Nephron progenitor cell (in vitro differentiated cells): ENCODE measurements around the gene ANAPC2.

Experiments
- DNase-seq: peaks from one replicate; pipeline ENCODE4 v3.0.0; 2021
- H3K27ac Mint-ChIP-seq: 2 replicates; pipeline ENCODE4 v1.8.0; 2021; ENCODE audit warnings: mild to moderate bottlenecking, moderate library complexity, mixed read lengths
- H3K27me3 Mint-ChIP-seq: 2 replicates; pipeline ENCODE4 v1.8.0; 2021; ENCODE audit warnings: mild to moderate bottlenecking, low read depth, mixed read lengths; ENCODE audit not compliant: poor library complexity
- H3K36me3 Mint-ChIP-seq: 2 replicates; pipeline ENCODE4 v1.8.0; 2021; ENCODE audit warnings: low read depth, mixed read lengths
- H3K4me1 Mint-ChIP-seq: 2 replicates; pipeline ENCODE4 v1.8.0; 2021; ENCODE audit warnings: mixed read lengths
- H3K4me3 Mint-ChIP-seq: 2 replicates; pipeline ENCODE4 v1.8.0; 2021; ENCODE audit warnings: mild to moderate bottlenecking, moderate library complexity, mixed read lengths
- H3K9me3 Mint-ChIP-seq: 2 replicates; pipeline ENCODE4 v1.8.0; 2021; ENCODE audit warnings: mild to moderate bottlenecking, moderate library complexity, mixed read lengths
- TF ChIP-seq, protein P1 (sequence below): fragments of 200-600 bp; sonication (generic); IDR thresholded peaks from 2 replicates; pipeline ENCODE4 v1.5.0; 2021; ENCODE audit warnings: antibody characterized with exemption

The ANAPC2 gene

DNA sequence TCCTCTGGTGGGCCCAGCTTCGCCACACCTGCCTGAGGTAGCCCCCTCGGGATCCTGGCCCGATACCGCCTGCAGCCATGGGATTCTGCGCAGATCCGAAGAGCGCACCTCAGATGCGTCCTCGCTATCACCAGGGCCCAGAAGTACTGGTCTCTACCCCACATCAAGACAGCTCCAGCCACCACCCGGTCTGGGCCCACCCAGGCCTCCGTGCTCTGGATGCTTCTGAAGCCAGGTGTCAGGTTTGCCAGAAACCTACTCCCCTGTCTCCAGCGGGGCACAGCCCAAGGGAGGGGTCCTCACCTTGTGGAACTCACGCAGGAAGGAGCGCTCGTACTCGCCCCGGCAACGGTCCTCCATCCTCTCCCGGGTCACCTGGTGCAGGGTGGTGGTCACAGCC is 2.4 kb downstream of the ANAPC2 start:
- Mint-ChIP-seq H3K4me3 (no peak overlapping the region), H3K27ac (no peak overlapping the region), H3K9me3 (no peaks in the 10 kb centered on the region), H3K4me1 (peaks cover 33% of the 10 kb centered on the region), H3K36me3 (peaks cover 13% of the 10 kb centered on the region), H3K27me3 (no peaks in the 10 kb centered on the region)
- no peak for DNase-seq
- TF ChIP-seq, protein P1, sequence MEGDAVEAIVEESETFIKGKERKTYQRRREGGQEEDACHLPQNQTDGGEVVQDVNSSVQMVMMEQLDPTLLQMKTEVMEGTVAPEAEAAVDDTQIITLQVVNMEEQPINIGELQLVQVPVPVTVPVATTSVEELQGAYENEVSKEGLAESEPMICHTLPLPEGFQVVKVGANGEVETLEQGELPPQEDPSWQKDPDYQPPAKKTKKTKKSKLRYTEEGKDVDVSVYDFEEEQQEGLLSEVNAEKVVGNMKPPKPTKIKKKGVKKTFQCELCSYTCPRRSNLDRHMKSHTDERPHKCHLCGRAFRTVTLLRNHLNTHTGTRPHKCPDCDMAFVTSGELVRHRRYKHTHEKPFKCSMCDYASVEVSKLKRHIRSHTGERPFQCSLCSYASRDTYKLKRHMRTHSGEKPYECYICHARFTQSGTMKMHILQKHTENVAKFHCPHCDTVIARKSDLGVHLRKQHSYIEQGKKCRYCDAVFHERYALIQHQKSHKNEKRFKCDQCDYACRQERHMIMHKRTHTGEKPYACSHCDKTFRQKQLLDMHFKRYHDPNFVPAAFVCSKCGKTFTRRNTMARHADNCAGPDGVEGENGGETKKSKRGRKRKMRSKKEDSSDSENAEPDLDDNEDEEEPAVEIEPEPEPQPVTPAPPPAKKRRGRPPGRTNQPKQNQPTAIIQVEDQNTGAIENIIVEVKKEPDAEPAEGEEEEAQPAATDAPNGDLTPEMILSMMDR = no peak

DNA sequence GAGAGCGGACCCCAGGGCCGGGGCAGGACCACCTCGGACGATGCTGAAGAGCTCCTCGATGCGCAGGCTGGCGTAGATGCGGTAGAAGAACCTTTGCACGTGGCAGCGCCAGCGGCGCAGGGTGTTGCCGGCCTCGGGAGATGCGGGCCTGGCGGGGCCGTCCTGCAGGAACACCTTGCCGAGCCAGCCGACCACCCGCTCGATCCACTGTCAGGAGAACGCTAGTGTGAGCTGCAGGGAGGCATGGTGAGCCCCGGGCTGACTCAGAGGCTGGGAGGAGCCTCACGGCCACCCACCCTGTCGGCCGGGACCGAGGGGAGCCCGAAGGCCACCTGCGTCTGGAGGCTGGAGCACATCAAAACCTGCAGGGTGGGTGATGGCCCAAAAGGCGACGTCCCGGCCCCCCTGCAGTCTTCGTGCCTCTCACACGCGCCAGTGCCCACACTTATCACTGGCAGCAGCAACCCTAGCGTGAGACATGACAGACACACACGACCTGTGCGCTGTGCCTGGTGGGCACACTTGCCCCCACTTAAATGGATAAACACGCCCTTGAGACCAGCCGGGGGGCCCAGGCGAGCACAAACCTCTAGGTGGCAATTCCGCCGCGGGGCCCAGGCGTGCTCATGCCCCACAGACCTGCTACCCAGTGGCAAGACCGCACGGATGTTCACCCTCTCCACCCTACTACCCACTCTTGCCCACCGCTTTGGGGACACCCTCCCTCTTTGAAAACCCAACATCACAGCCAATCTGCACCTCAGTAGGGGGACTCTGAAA is 3.3 kb downstream of the ANAPC2 start:
- no peaks in the 10 kb centered on the region for H3K9me3 Mint-ChIP-seq
- no peak overlapping the region for H3K4me3 Mint-ChIP-seq
- no peak for DNase-seq
- no peak overlapping the region for H3K27ac Mint-ChIP-seq
- TF ChIP-seq, protein P1 = no peak
- H3K36me3 Mint-ChIP-seq = peaks cover 10% of the 10 kb centered on the region
- H3K4me1 Mint-ChIP-seq = peaks cover 27% of the 10 kb centered on the region
- H3K27me3 Mint-ChIP-seq = no peaks in the 10 kb centered on the region

GRCh38 chr9:137183980-137184595 is 4.3 kb downstream of the ANAPC2 start:
- no peaks in the 10 kb centered on the region for H3K27me3 Mint-ChIP-seq
- H3K4me3 Mint-ChIP-seq = no peak overlapping the region
- peaks cover 19% of the 10 kb centered on the region for H3K4me1 Mint-ChIP-seq
- no peaks in the 10 kb centered on the region for H3K9me3 Mint-ChIP-seq
- no peak overlapping the region for H3K27ac Mint-ChIP-seq
- TF ChIP-seq, protein P1 = no peak
- peaks cover 10% of the 10 kb centered on the region for H3K36me3 Mint-ChIP-seq
- DNase-seq = no peak

DNA sequence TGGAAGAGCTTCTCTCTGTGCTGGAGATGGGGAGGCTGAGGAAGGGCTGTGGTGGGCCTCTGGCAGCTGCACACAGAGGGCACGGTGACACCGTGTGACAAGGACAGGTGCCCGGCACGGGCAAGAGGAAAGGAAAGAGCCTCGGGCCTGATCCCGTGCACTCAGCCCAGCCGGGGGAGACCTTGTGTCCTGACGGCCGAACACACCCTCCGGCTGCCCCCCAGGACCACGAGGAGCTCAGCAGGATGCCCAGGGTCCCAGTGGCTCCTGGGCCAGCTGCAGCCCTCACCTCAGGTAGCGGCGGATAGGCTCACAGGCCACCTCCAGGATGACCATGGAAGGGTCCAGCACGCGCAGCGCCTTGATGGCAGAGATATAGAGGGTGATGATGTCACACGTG is 5.5 kb downstream of the ANAPC2 start:
- TF ChIP-seq, protein P1 = no peak
- Mint-ChIP-seq H3K36me3 (peaks cover 10% of the 10 kb centered on the region), H3K27ac (no peak overlapping the region), H3K4me1 (peaks cover 15% of the 10 kb centered on the region), H3K4me3 (no peak overlapping the region), H3K27me3 (no peaks in the 10 kb centered on the region), H3K9me3 (no peaks in the 10 kb centered on the region)
- no peak for DNase-seq

- no peak for DNase-seq
- Mint-ChIP-seq H3K9me3 (no peaks in the 10 kb centered on the region), H3K27me3 (peaks cover 4% of the 10 kb centered on the region), H3K27ac (no peak overlapping the region), H3K36me3 (peaks cover 15% of the 10 kb centered on the region), H3K4me1 (peaks cover 4% of the 10 kb centered on the region), H3K4me3 (no peak overlapping the region)
- TF ChIP-seq, protein P1 = no peak
Measured at GRCh38 chr9:137181680-137182079, 6.7 kb downstream of the ANAPC2 start.

GRCh38 chr9:137180491-137180890 is 7.9 kb downstream of the ANAPC2 start:
- TF ChIP-seq, protein P1 = no peak
- no peaks in the 10 kb centered on the region for H3K4me1 Mint-ChIP-seq

More at GRCh38 chr9:137180491-137180890, 7.9 kb downstream of the ANAPC2 start:
- Mint-ChIP-seq H3K4me3 (no peak overlapping the region), H3K36me3 (peaks cover 15% of the 10 kb centered on the region), H3K27ac (no peak overlapping the region), H3K27me3 (peaks cover 16% of the 10 kb centered on the region), H3K9me3 (no peaks in the 10 kb centered on the region)
- no peak for DNase-seq
